DND-41 (cell line): Measurements from ENCODE around the gene RILPL2.

Experiments used
- CTCF ChIP-seq: IDR thresholded peaks from 2 replicates; pipeline ENCODE4 v1.5.1; 2012; ENCODE audit warnings: borderline replicate concordance, low read length, moderate library complexity, mild to moderate bottlenecking; ENCODE audit not compliant: poor library complexity, severe bottlenecking; ENCODE audit errors: extremely low read depth
- EZH2 ChIP-seq: IDR thresholded peaks from 3 replicates; pipeline ENCODE4 v1.6.1; 2012; ENCODE audit warnings: borderline replicate concordance, low read depth, mild to moderate bottlenecking, moderate library complexity, low read length, inconsistent platforms; ENCODE audit not compliant: severe bottlenecking

- TF ChIP-seq CTCF (no peak), EZH2 (no peak)
These were observed 57.1 kb downstream of the RILPL2 start for GRCh38 chr12:123379391-123379790.
